Calu3 (cell line): ENCODE measurements around the gene LRMDA. TPM values are rescaled to one million over a fixed set of nuclear protein-coding genes. Genes with fewer than 3 reads are reported as not detected.

Experiments
- BruUV-seq: library from RNA; stranded (reverse); fragments of 400-500 nt; replicated peaks from 2 replicates; lab custom pipeline; 2021; lab: Mats Ljungman, UMichigan
- CTCF ChIA-PET: fragments of 300-600 bp; sonication (Branson Sonifier 250); formaldehyde crosslinking; loops from one replicate; lab custom pipeline; 2022; ENCODE audit warnings: antibody characterized with exemption; lab: Charles Lee
- DNase-seq: peaks from one replicate; pipeline ENCODE4 v3.0.0; 2022
- H3K27ac Mint-ChIP-seq: one replicate; pipeline ENCODE4 v1.8.0; 2022; ENCODE audit warnings: mixed read lengths; ENCODE audit not compliant: unreplicated experiment
- H3K27me3 Mint-ChIP-seq: one replicate; pipeline ENCODE4 v1.8.0; 2022; ENCODE audit warnings: mixed read lengths; ENCODE audit not compliant: unreplicated experiment
- H3K36me3 Mint-ChIP-seq: one replicate; pipeline ENCODE4 v1.8.0; 2022; ENCODE audit warnings: mild to moderate bottlenecking, moderate library complexity, mixed read lengths; ENCODE audit not compliant: insufficient read depth, unreplicated experiment
- H3K4me1 Mint-ChIP-seq: one replicate; pipeline ENCODE4 v1.8.0; 2022; ENCODE audit warnings: mild to moderate bottlenecking, low read depth, mixed read lengths; ENCODE audit not compliant: unreplicated experiment
- H3K4me3 Mint-ChIP-seq: one replicate; pipeline ENCODE4 v1.8.0; 2022; ENCODE audit warnings: mild to moderate bottlenecking, low read depth, moderate library complexity, mixed read lengths; ENCODE audit not compliant: unreplicated experiment
- H3K9me3 Mint-ChIP-seq: one replicate; pipeline ENCODE4 v1.8.0; 2022; ENCODE audit warnings: low read depth, mixed read lengths; ENCODE audit not compliant: unreplicated experiment
- intact Hi-C: fragments of 100-400 bp; cut with micrococcal nuclease; formaldehyde crosslinking; loops from one replicate; pipeline ENCODE4 v1.10.0; 2022; ENCODE audit not compliant: unreplicated experiment
- total RNA-seq: library from RNA; stranded (reverse); gene quantifications from 2 replicates; pipeline ENCODE4 v1.2.3, GENCODE V29; 2022
- TF ChIP-seq, protein P1 (sequence below): fragments of 200-600 bp; IDR thresholded peaks from one replicate; pipeline ENCODE4 v1.8.0; 2022; ENCODE audit warnings: antibody characterized with exemption; ENCODE audit not compliant: unreplicated experiment

Gene LRMDA
- total RNA-seq, 1 experiment from 2014 or later: 7.6 TPM

DNA sequence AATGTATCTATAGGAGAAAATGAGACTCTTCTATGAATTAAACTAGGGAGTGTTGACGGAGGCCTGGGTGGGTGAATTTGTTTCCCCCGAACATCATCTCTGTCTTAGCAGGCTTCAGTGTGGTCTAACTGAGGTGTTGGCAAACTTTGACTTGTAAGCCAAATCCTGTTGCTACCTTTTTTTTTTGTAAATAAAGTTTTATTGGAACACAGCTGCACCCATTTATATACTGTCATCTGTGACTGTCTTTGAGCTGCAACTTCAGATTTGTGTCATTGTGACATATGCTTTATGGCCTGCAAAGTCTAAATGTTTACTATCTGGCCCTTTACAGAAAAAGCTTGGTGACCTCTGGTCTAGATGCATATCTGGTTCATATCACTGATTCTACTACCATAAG lies 455.9 kb downstream of the LRMDA start:
- peaks cover 10% of the 10 kb centered on the region for H3K27me3 Mint-ChIP-seq
- no peaks in the 10 kb centered on the region for H3K36me3 Mint-ChIP-seq
- no peak for DNase-seq
- intact Hi-C loops: no loop called here
- CTCF ChIA-PET: interaction anchor here (1.0 kb wide), 1 partner anchor 10 kb away, joined by 3 read pairs; no protein-coding TSS in a partner anchor
- no peak overlapping the region for H3K27ac Mint-ChIP-seq
- H3K4me3 Mint-ChIP-seq: no peak overlapping the region
- no peaks in the 10 kb centered on the region for H3K4me1 Mint-ChIP-seq
- H3K9me3 Mint-ChIP-seq: no peaks in the 10 kb centered on the region
- BruUV-seq: no TSS peak
- TF ChIP-seq, protein P1, sequence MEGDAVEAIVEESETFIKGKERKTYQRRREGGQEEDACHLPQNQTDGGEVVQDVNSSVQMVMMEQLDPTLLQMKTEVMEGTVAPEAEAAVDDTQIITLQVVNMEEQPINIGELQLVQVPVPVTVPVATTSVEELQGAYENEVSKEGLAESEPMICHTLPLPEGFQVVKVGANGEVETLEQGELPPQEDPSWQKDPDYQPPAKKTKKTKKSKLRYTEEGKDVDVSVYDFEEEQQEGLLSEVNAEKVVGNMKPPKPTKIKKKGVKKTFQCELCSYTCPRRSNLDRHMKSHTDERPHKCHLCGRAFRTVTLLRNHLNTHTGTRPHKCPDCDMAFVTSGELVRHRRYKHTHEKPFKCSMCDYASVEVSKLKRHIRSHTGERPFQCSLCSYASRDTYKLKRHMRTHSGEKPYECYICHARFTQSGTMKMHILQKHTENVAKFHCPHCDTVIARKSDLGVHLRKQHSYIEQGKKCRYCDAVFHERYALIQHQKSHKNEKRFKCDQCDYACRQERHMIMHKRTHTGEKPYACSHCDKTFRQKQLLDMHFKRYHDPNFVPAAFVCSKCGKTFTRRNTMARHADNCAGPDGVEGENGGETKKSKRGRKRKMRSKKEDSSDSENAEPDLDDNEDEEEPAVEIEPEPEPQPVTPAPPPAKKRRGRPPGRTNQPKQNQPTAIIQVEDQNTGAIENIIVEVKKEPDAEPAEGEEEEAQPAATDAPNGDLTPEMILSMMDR: no peak

DNA sequence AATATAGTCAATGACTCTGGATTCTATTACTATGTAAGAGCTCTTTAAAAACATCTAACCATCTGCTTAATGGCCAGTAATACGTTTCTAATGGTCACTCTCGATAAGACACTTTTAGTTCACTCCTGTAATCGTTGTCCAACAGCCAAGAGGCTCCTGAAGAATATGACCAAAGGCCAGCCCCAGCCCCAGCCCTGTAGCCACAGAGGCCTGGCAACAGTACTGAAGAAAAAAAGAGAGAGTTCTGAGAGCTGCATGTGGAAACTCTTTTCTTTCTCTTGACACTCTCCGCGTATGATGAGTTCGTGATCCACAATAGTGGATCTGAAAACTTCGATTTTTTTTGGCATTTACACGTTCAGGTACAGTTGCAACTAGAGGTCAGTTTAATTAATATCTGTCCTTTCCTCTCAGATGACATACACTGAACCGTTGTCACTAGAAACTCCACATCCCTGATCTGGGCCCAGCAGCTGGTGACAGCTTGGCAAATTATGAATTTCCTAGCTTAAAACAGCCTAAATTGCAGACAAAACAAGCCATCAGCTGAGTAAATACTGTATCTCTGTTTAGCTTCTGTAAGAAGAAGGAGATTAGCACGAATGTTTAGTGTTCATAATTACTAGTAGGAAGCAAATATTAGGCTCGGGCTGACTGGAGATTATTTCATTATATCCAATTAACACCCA lies 456.7 kb downstream of the LRMDA start:
- H3K9me3 Mint-ChIP-seq: no peaks in the 10 kb centered on the region
- BruUV-seq: no TSS peak
- DNase-seq: no peak
- no peaks in the 10 kb centered on the region for H3K4me1 Mint-ChIP-seq
- no peaks in the 10 kb centered on the region for H3K36me3 Mint-ChIP-seq
- TF ChIP-seq, protein P1: no peak
- intact Hi-C loops: no loop called here
- H3K27me3 Mint-ChIP-seq: peaks cover 10% of the 10 kb centered on the region
- no peak overlapping the region for H3K4me3 Mint-ChIP-seq
- no peak overlapping the region for H3K27ac Mint-ChIP-seq
- CTCF ChIA-PET: interaction anchor here (1.0 kb wide), 1 partner anchor 11 kb away, joined by 3 read pairs; no protein-coding TSS in a partner anchor

DNA sequence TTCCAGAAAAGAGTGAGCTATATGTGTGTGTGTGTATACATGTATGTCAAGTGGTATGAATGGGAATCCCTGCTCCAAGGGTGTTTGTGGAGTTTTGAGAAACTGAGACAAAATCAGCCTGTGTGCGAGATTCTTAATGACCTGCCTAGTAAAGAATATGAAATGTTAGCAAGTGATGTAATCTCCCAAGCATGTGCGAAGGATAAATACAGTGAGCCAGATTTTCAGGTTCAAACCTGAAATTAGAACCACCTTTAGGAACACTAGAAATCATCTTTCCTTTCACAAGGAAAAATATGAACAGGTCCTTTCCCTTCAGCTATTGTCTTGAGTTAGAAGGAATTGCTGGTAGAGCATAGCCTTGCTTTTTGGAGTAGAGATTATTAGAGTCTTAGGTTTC lies 457.6 kb downstream of the LRMDA start:
- H3K4me3 Mint-ChIP-seq: no peak overlapping the region
- no peak overlapping the region for H3K27ac Mint-ChIP-seq
- no peaks in the 10 kb centered on the region for H3K4me1 Mint-ChIP-seq
- BruUV-seq: no TSS peak
- CTCF ChIA-PET: no interaction called here
- TF ChIP-seq, protein P1: no peak
- H3K36me3 Mint-ChIP-seq: no peaks in the 10 kb centered on the region
- H3K9me3 Mint-ChIP-seq: no peaks in the 10 kb centered on the region
- no peak for DNase-seq
- peaks cover 10% of the 10 kb centered on the region for H3K27me3 Mint-ChIP-seq
- intact Hi-C loops: no loop called here

DNA sequence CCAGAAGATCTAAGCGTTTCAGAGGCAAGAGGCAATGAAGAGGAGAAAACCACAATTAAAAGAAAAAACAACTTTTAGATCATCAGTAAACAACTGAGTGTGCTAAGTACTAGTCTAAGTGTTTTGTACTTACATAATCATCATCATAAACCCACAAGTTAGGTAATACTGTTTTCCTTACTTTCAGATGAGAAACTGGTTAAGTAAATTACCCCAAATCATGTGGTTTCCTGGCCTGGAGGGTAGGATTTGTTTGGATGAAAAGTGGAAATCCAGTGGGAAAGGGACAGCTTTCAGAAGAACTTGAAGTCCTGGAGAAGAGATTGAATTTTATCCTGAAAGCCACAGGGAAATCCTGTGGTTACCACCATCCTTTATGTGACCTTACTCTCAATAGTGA lies 463.3 kb downstream of the LRMDA start:
- no TSS peak for BruUV-seq
- Mint-ChIP-seq H3K9me3 (no peaks in the 10 kb centered on the region), H3K4me1 (no peaks in the 10 kb centered on the region), H3K27me3 (peaks cover 10% of the 10 kb centered on the region), H3K27ac (no peak overlapping the region), H3K36me3 (no peaks in the 10 kb centered on the region), H3K4me3 (no peak overlapping the region)
- intact Hi-C loops: no loop called here
- TF ChIP-seq, protein P1: no peak
- CTCF ChIA-PET: no interaction called here
- no peak for DNase-seq
